ENCODE measurements around the gene GNAL.

DNA sequence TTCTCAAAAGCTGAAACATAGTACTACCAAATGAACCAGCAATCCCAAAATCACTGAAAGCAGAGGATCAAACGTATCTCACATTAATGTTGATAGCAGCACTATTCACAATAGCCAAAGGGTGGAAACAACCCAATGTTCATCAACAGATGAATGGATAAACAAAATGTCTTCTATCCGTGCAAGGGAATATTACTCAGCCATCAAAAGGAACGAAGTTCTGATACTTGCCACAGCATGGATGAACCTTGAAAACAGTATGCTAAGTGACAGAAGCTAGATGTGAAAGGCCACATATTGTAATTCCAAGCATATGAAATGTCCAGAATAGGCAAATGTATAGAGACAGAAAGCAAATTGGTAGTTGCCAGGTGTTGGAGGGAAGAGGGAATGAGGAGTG lies 105.1 kb downstream of the GNAL start:
- TF ChIP-seq, protein P1, sequence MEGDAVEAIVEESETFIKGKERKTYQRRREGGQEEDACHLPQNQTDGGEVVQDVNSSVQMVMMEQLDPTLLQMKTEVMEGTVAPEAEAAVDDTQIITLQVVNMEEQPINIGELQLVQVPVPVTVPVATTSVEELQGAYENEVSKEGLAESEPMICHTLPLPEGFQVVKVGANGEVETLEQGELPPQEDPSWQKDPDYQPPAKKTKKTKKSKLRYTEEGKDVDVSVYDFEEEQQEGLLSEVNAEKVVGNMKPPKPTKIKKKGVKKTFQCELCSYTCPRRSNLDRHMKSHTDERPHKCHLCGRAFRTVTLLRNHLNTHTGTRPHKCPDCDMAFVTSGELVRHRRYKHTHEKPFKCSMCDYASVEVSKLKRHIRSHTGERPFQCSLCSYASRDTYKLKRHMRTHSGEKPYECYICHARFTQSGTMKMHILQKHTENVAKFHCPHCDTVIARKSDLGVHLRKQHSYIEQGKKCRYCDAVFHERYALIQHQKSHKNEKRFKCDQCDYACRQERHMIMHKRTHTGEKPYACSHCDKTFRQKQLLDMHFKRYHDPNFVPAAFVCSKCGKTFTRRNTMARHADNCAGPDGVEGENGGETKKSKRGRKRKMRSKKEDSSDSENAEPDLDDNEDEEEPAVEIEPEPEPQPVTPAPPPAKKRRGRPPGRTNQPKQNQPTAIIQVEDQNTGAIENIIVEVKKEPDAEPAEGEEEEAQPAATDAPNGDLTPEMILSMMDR (IDR thresholded peaks at IDR 0.05) = no peak
- TF ChIP-seq POLR2A (IDR thresholded peaks at IDR 0.05) = no peak
